SK-N-SH treated with all-trans-retinoic acid at 6 μM for 48 hours (cell line): ENCODE data around the gene FOXJ3.

Experiments used
- ESRRG ChIP-seq: fragments of 250-450 bp; sonication (Bioruptor Pico); IDR thresholded peaks from 2 replicates; pipeline ENCODE4 v1.6.1; 2021; ENCODE audit warnings: mild to moderate bottlenecking
- ZC3H10 ChIP-seq: fragments of 250-450 bp; sonication (Bioruptor Pico); IDR thresholded peaks from 2 replicates; pipeline ENCODE4 v1.5.1; 2021; ENCODE audit warnings: mild to moderate bottlenecking, moderate library complexity

DNA sequence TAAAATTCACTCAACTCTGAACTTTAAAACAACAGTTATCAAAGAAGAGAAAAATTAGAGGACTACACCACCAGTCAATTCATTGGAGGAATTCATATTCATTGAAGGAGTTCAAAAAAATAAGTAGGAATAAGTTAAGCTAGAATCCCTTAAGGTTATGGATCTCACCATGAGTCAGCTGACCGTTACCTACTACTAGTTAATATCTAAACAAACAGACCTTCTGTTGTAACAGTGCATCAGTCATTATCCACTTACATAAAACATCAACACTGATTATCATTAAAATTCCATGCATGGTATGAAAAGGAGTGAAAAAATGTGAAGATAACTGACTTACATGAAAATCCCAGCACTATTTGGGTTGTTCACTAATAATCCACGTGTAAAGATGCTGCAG is 44.9 kb downstream of the FOXJ3 start:
- TF ChIP-seq ZC3H10 (no peak), ESRRG (no peak)
